ENCODE measurements around the gene NDUFAF7.

DNA sequence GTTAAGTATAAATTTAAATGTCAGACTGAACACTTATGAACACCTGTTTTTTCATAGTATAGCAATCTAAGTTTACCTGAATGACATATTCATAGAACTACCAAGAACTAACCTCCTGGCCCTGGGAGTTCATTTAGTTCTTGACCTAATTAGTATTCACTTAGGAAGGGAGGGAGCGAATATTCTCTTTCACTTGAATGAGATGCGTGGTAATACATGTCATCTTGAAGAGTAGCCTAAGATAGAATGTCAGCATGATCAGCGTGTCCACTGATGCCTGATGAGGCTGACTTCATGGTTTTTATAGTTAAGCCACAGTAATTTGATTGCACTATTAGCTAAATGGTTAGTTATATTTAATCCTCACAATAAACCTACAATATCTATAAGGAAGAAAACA lies 13.3 kb downstream of the NDUFAF7 start:
- no peak for TF ChIP-seq CTCF (IDR thresholded peaks at IDR 0.05)
- TF ChIP-seq POLR2A (IDR thresholded peaks at IDR 0.05), result no peak
- TF ChIP-seq EP300 (IDR thresholded peaks at IDR 0.05), result no peak

Data from ovary (tissue), 3 donors.